ENCODE data around the gene LY6G5C. TPM values are rescaled to one million over a fixed set of nuclear protein-coding genes. Genes with fewer than 3 reads are reported as not detected.
A peak's percentile ranks its signal among the peaks of the same experiment; 100 is the strongest.

LY6G5C gene
- total and polyA plus RNA-seq, 9 of the 15 experiments (the other 6 are each of a cell fraction or from before 2014, with no cell fraction given), result 0.10 to 0.67 (median 0.46) TPM; not detected in 4

- no peak for TF ChIP-seq ZNF395 (CRISPR knock-in tag; IDR thresholded peaks at IDR 0.05)
- TF ChIP-seq ZNF354B (CRISPR knock-in tag; IDR thresholded peaks at IDR 0.05), result no peak
- 0 out of 2 replicates have a peak, but pooled peaks have one; percentile 24 for TF ChIP-seq MYC (IDR thresholded peaks at IDR 0.05; ENCODE audit: low read depth, low read length)
- TF ChIP-seq MYC (CRISPR knock-in tag; IDR thresholded peaks at IDR 0.05; ENCODE audit: borderline replicate concordance, low read depth), result no peak
- TF ChIP-seq RHOXF2B (CRISPR knock-in tag; conservative IDR thresholded peaks at IDR 0.05), result no peak
- TF ChIP-seq CHAMP1 (IDR thresholded peaks at IDR 0.05), result no peak
- no peak for TF ChIP-seq IRF2 (CRISPR knock-in tag; IDR thresholded peaks at IDR 0.05)
- no peak for TF ChIP-seq CSDE1 (IDR thresholded peaks at IDR 0.05)
- TF ChIP-seq RNF2 (IDR thresholded peaks at IDR 0.05), result no peak
- TF ChIP-seq MAZ (CRISPR knock-in tag; conservative IDR thresholded peaks at IDR 0.05 in 1 of 2, IDR thresholded peaks at IDR 0.05 in 1 of 2), result 0 out of 4 replicates have a peak, but pooled peaks of 1 of the 2 experiments have one; percentile 27
- no peak for TF ChIP-seq KLF6 (CRISPR knock-in tag; IDR thresholded peaks at IDR 0.05; ENCODE audit: borderline replicate concordance)
- no peak for TF ChIP-seq TGIF2 (CRISPR knock-in tag; IDR thresholded peaks at IDR 0.05)
- no peak for TF ChIP-seq RBM25 (IDR thresholded peaks at IDR 0.05; ENCODE audit: low read depth, low read length, severe bottlenecking)
- TF ChIP-seq NFATC3 (IDR thresholded peaks at IDR 0.05), result no peak
- TF ChIP-seq KLF1 (tag; IDR thresholded peaks at IDR 0.05), result no peak
- TF ChIP-seq SMARCE1 (IDR thresholded peaks at IDR 0.05), result 0 out of 2 replicates have a peak, but pooled peaks have one; percentile 59
- no peak for TF ChIP-seq DACH1 (IDR thresholded peaks at IDR 0.05; ENCODE audit: partially characterized antibody)
- no peak for TF ChIP-seq MTF1 (CRISPR knock-in tag; IDR thresholded peaks at IDR 0.05; ENCODE audit: borderline replicate concordance)
- TF ChIP-seq CBFB (CRISPR knock-in tag; IDR thresholded peaks at IDR 0.05), result no peak
- no peak for TF ChIP-seq CLOCK (CRISPR knock-in tag; IDR thresholded peaks at IDR 0.05; ENCODE audit: borderline replicate concordance)
- TF ChIP-seq MED1 (CRISPR knock-in tag; IDR thresholded peaks at IDR 0.05; ENCODE audit: borderline replicate concordance), result no peak
- peak; percentile 52; the same call in 1 of the 2 replicates for TF ChIP-seq ERF (CRISPR knock-in tag; IDR thresholded peaks at IDR 0.05)
- TF ChIP-seq FOSL1 (tag; conservative IDR thresholded peaks at IDR 0.05), result peak; percentile 63; the same call in 1 of the 2 replicates
- no peak for TF ChIP-seq ZNF76 (CRISPR knock-in tag; IDR thresholded peaks at IDR 0.05; ENCODE audit: borderline replicate concordance)
- peak; percentile 46; the same call in 1 of the 2 replicates for TF ChIP-seq KHSRP (IDR thresholded peaks at IDR 0.05)
- TF ChIP-seq BMI1 (IDR thresholded peaks at IDR 0.05; ENCODE audit: low read length), result no peak
Measured at GRCh38 chr6:31676904-31677303, 4.0 kb downstream of the LY6G5C start (continued).
